Panc1 (cell line): Measurements from ENCODE around the gene EFCAB11. TPM values are rescaled to one million over a fixed set of nuclear protein-coding genes. Genes with fewer than 3 reads are reported as not detected.

Experiments used
- ATAC-seq: fragments of 200-7000 bp; cut with Tn5 transposase; 2 replicates; pipeline ENCODE4 v1.9.1; 2020; ENCODE audit warnings: mild to moderate bottlenecking, moderate library complexity
- BruUV-seq: library from RNA; stranded (reverse); fragments of 400-500 nt; replicated peaks from 2 replicates; lab custom pipeline; 2021; lab: Mats Ljungman, UMichigan
- CTCF ChIA-PET: fragments of 300-600 bp; sonication (Branson Sonifier 250); formaldehyde crosslinking; loops from one replicate; lab custom pipeline; 2022; ENCODE audit warnings: antibody characterized with exemption; lab: Charles Lee
- POLR2A ChIA-PET: fragments of 300-600 bp; sonication (Branson Sonifier 250); formaldehyde crosslinking; loops from one replicate; lab custom pipeline; 2022; ENCODE audit warnings: antibody characterized with exemption; lab: Charles Lee
- DNase-seq: peaks from one replicate; pipeline ENCODE4 v3.0.0-alpha.2; 2010; ENCODE audit warnings: low read depth, low spot score
- H3K27ac ChIP-seq: 2 replicates; pipeline ENCODE4 v1.5.1; 2011; ENCODE audit warnings: mild to moderate bottlenecking, low read length, inconsistent platforms
- H3K27me3 ChIP-seq: fragments of 200-500 bp; sonication (Bioruptor generic); 2 replicates; pipeline ENCODE4 v1.6.0; 2014; ENCODE audit warnings: low read length, inconsistent platforms; ENCODE audit not compliant: control insufficient read depth, insufficient read depth
- H3K36me3 ChIP-seq: fragments of 200-500 bp; sonication (Bioruptor generic); 2 replicates; pipeline ENCODE4 v1.5.1; 2014; ENCODE audit warnings: inconsistent platforms, mild to moderate bottlenecking, low read length, moderate library complexity; ENCODE audit not compliant: control insufficient read depth, insufficient read depth
- H3K4me1 ChIP-seq: 2 replicates; pipeline ENCODE4 v1.5.1; 2011; ENCODE audit warnings: inconsistent platforms, mild to moderate bottlenecking, low read length, moderate library complexity; ENCODE audit not compliant: control insufficient read depth, insufficient read depth
- H3K4me3 ChIP-seq, 2 experiments: 2 replicates each; pipeline ENCODE4 v1.5.1; 2011 to 2012; ENCODE audit warnings: low read depth in 2 of 2, low read length in 2 of 2, mild to moderate bottlenecking in 2 of 2, inconsistent platforms in 1 of 2, moderate library complexity in 1 of 2
- H3K9me3 ChIP-seq: fragments of 200-500 bp; sonication (Bioruptor generic); 2 replicates; pipeline ENCODE4 v1.5.1; 2014; ENCODE audit warnings: low read depth, mild to moderate bottlenecking, inconsistent platforms, low read length, moderate library complexity; ENCODE audit not compliant: control insufficient read depth, insufficient read depth
- POLR2AphosphoS5 ChIP-seq: IDR thresholded peaks from 2 replicates; pipeline ENCODE4 v1.6.1; 2012; ENCODE audit warnings: mild to moderate bottlenecking, low read depth, low read length, moderate library complexity
- SIN3A ChIP-seq: IDR thresholded peaks from 2 replicates; pipeline ENCODE4 v1.6.1; 2012; ENCODE audit warnings: low read depth, mild to moderate bottlenecking, low read length, moderate library complexity, borderline replicate concordance; ENCODE audit not compliant: insufficient read depth
- TCF7L2 ChIP-seq: IDR thresholded peaks from 2 replicates; pipeline ENCODE4 v1.6.1; 2011; ENCODE audit warnings: mild to moderate bottlenecking, low read depth, low read length, inconsistent platforms
- in situ Hi-C: cut with HindIII; loops from 2 replicates; pipeline ENCODE4 v1.10.0; 2016; ENCODE audit warnings: low sequenced_read_pairs, low pct_unique_long_range_greater_than_20kb
- intact Hi-C: fragments of 100-400 bp; cut with micrococcal nuclease; formaldehyde crosslinking; loops from one replicate; pipeline ENCODE4 v1.10.0; 2022; ENCODE audit not compliant: unreplicated experiment
- total RNA-seq: library from RNA; stranded (reverse); gene quantifications from one replicate; pipeline ENCODE4 v1.2.1, GENCODE V29; 2021; ENCODE audit not compliant: unreplicated experiment
- TF ChIP-seq, protein P1 (sequence below), 2 experiments: IDR thresholded peaks; 2 replicates each; pipeline ENCODE4 v1.6.1; 2011 to 2012; ENCODE audit warnings: low read depth in 2 of 2, control low read depth in 1 of 2, low read length in 1 of 2, mild to moderate bottlenecking in 1 of 2, moderate library complexity in 1 of 2; ENCODE audit not compliant: insufficient read depth in 1 of 2
- TF ChIP-seq, protein P2 (sequence below): fragments of 450-650 bp; IDR thresholded peaks from 2 replicates; pipeline ENCODE4 v1.5.1; 2017; ENCODE audit warnings: mild to moderate bottlenecking

Gene EFCAB11
- total RNA-seq, 1 experiment from 2014 or later = 12.3 TPM

DNA sequence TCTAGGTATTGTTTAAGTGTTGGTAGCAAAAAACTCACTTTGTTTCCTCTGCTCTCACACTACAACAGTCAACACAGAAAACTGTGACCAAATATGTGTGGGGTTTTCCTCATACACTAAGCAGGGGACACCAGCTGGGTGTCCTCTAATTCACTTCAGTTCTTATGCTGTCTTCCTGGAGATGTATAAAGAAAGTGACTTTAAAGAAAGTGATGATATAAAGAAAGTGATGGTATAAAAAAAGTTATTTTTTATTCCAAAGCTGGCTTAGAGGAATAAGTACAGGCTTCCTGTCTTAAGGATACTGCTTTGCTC, 32.6 kb upstream of the EFCAB11 start:
- intact Hi-C loops (no loop called here), in situ Hi-C loops (no loop called here)
- H3K4me3 ChIP-seq = no peak overlapping the region
- H3K27me3 ChIP-seq = no peaks in the 10 kb centered on the region
- no peak for ATAC-seq
- ChIA-PET CTCF (no interaction called here), POLR2A (no interaction called here)
- no peak overlapping the region for H3K27ac ChIP-seq
- no TSS peak for BruUV-seq
- TF ChIP-seq, protein P1, sequence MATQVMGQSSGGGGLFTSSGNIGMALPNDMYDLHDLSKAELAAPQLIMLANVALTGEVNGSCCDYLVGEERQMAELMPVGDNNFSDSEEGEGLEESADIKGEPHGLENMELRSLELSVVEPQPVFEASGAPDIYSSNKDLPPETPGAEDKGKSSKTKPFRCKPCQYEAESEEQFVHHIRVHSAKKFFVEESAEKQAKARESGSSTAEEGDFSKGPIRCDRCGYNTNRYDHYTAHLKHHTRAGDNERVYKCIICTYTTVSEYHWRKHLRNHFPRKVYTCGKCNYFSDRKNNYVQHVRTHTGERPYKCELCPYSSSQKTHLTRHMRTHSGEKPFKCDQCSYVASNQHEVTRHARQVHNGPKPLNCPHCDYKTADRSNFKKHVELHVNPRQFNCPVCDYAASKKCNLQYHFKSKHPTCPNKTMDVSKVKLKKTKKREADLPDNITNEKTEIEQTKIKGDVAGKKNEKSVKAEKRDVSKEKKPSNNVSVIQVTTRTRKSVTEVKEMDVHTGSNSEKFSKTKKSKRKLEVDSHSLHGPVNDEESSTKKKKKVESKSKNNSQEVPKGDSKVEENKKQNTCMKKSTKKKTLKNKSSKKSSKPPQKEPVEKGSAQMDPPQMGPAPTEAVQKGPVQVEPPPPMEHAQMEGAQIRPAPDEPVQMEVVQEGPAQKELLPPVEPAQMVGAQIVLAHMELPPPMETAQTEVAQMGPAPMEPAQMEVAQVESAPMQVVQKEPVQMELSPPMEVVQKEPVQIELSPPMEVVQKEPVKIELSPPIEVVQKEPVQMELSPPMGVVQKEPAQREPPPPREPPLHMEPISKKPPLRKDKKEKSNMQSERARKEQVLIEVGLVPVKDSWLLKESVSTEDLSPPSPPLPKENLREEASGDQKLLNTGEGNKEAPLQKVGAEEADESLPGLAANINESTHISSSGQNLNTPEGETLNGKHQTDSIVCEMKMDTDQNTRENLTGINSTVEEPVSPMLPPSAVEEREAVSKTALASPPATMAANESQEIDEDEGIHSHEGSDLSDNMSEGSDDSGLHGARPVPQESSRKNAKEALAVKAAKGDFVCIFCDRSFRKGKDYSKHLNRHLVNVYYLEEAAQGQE (IDR thresholded peaks at IDR 0.05; ENCODE audit: insufficient read depth in 1 of 2, low read depth in 2 of 2, low read length in 1 of 2) = no peak
- no peak for TF ChIP-seq POLR2AphosphoS5
- TF ChIP-seq SIN3A = no peak
- TF ChIP-seq TCF7L2 = no peak
- TF ChIP-seq, protein P2, sequence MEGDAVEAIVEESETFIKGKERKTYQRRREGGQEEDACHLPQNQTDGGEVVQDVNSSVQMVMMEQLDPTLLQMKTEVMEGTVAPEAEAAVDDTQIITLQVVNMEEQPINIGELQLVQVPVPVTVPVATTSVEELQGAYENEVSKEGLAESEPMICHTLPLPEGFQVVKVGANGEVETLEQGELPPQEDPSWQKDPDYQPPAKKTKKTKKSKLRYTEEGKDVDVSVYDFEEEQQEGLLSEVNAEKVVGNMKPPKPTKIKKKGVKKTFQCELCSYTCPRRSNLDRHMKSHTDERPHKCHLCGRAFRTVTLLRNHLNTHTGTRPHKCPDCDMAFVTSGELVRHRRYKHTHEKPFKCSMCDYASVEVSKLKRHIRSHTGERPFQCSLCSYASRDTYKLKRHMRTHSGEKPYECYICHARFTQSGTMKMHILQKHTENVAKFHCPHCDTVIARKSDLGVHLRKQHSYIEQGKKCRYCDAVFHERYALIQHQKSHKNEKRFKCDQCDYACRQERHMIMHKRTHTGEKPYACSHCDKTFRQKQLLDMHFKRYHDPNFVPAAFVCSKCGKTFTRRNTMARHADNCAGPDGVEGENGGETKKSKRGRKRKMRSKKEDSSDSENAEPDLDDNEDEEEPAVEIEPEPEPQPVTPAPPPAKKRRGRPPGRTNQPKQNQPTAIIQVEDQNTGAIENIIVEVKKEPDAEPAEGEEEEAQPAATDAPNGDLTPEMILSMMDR = no peak
- peaks cover 8% of the 10 kb centered on the region for H3K36me3 ChIP-seq
- DNase-seq = no peak
- no peaks in the 10 kb centered on the region for H3K9me3 ChIP-seq
- no peaks in the 10 kb centered on the region for H3K4me1 ChIP-seq

DNA sequence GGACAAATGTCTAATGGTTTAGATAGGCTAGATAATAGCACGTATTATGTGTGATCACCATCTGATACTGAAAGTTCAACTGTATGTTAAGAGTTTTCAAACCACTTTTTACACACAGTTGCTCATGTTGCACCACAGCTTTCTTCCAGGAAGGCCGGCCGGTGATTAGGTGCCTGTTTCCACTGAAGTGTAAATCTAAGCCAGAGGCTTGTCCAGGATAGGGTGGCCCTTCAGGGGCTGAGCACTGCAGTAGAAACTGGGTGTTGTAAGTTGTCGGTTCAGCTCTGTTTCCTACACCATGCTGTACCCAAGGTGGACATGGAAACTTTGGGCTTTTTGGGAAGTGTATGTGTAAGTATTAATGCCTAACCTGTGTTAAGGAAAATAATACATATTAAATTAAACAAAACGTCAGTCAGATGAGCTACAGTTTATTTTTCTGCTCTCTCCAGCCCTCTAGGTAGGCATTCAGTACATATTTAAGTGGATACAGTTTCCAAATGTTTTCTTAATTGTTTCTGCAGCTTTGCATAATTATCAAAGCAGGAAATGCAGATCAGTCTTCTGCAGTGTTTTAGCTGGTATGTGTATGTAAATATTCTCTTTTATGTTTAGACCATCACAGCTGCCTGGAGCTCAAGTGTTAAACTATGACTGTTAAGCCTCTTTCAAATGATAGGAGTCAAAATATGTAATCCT, 32.1 kb upstream of the EFCAB11 start:
- intact Hi-C loops (no loop called here), in situ Hi-C loops (no loop called here)
- Histone ChIP-seq H3K9me3 (no peaks in the 10 kb centered on the region), H3K27ac (no peak overlapping the region), H3K27me3 (no peaks in the 10 kb centered on the region), H3K4me1 (no peaks in the 10 kb centered on the region), H3K36me3 (peaks cover 8% of the 10 kb centered on the region), H3K4me3 (no peak overlapping the region)
- no peak for TF ChIP-seq POLR2AphosphoS5
- TF ChIP-seq, protein P1 (IDR thresholded peaks at IDR 0.05; ENCODE audit: insufficient read depth in 1 of 2, low read depth in 2 of 2, low read length in 1 of 2) = no peak
- TF ChIP-seq SIN3A = no peak
- no peak for TF ChIP-seq TCF7L2
- TF ChIP-seq, protein P2 = no peak
- ChIA-PET POLR2A (no interaction called here), CTCF (no interaction called here)
- DNase-seq (no peak), ATAC-seq (no peak)
- no TSS peak for BruUV-seq
